ENCODE data around the gene LRRC47.

The LRRC47 gene

GRCh38 chr1:3762151-3762872 lies 34.0 kb downstream of the LRRC47 start:
- TF ChIP-seq SUZ12 (IDR thresholded peaks at IDR 0.05) = no peak
- ChIA-PET POLR2A (no interaction called here), CTCF (no interaction called here)
- DNase-seq (ENCODE audit: extremely low spot score) = no peak

- TF ChIP-seq SP1 (IDR thresholded peaks at IDR 0.05) (no peak), FOXM1 (IDR thresholded peaks at IDR 0.05; ENCODE audit: borderline replicate concordance) (no peak), NFRKB (IDR thresholded peaks at IDR 0.05) (no peak), ZNF384 (IDR thresholded peaks at IDR 0.05) (no peak), LEF1 (IDR thresholded peaks at IDR 0.05; ENCODE audit: borderline replicate concordance) (no peak), L3MBTL2 (conservative IDR thresholded peaks at IDR 0.05) (no peak), ARNT (IDR thresholded peaks at IDR 0.05) (no peak), FOXK2 (IDR thresholded peaks at IDR 0.05) (no peak)
- POLR2A ChIA-PET = interaction anchor here (1.1 kb wide), 1 partner anchor 10 kb away, joined by 5 read pairs; no protein-coding TSS in a partner anchor
- DNase-seq (ENCODE audit: extremely low spot score) = no peak
- CTCF ChIA-PET = no interaction called here
These were observed 34.8 kb downstream of the LRRC47 start for GRCh38 chr1:3761296-3762010.

- ChIA-PET CTCF (no interaction called here), POLR2A (no interaction called here)
- no peak for DNase-seq (ENCODE audit: extremely low spot score)
- no peak for TF ChIP-seq FOXK2 (IDR thresholded peaks at IDR 0.05)
- TF ChIP-seq HDGF (IDR thresholded peaks at IDR 0.05; ENCODE audit: borderline replicate concordance) = no peak
- TF ChIP-seq LEF1 (IDR thresholded peaks at IDR 0.05; ENCODE audit: borderline replicate concordance) = no peak
- TF ChIP-seq ARNT (IDR thresholded peaks at IDR 0.05) = no peak
- no peak for TF ChIP-seq SP1 (IDR thresholded peaks at IDR 0.05)
- no peak for TF ChIP-seq L3MBTL2 (conservative IDR thresholded peaks at IDR 0.05)
- TF ChIP-seq, protein P1, sequence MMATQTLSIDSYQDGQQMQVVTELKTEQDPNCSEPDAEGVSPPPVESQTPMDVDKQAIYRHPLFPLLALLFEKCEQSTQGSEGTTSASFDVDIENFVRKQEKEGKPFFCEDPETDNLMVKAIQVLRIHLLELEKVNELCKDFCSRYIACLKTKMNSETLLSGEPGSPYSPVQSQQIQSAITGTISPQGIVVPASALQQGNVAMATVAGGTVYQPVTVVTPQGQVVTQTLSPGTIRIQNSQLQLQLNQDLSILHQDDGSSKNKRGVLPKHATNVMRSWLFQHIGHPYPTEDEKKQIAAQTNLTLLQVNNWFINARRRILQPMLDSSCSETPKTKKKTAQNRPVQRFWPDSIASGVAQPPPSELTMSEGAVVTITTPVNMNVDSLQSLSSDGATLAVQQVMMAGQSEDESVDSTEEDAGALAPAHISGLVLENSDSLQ (IDR thresholded peaks at IDR 0.05) = no peak
- no peak for TF ChIP-seq TARDBP (IDR thresholded peaks at IDR 0.05)
- no peak for TF ChIP-seq SUZ12 (IDR thresholded peaks at IDR 0.05)
- no peak for TF ChIP-seq ZNF384 (IDR thresholded peaks at IDR 0.05)
- no peak for TF ChIP-seq FOXM1 (IDR thresholded peaks at IDR 0.05; ENCODE audit: borderline replicate concordance)
These were observed 36.5 kb downstream of the LRRC47 start for GRCh38 chr1:3759796-3760195.

DNA sequence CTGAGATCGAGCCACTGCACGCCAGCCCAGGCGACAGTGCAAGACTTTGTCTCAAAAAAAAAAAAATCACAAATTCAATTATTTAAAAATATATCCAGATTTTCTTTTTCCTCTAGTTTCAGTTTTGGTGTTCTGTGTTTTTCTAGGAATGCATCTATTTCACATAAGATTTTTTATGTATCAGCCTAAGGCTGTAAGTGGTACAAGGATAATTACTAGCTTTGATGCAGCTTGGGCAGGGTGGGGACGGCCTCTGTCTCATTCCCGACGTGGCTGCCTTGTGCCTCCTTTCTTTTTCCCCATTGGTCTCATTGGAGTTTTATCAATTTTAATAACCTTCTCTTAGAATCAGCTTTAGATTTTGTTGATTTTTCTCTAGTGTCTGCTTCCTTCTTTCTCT lies 37.1 kb downstream of the LRRC47 start:
- no peak for TF ChIP-seq L3MBTL2 (conservative IDR thresholded peaks at IDR 0.05)
- TF ChIP-seq FOXK2 (IDR thresholded peaks at IDR 0.05) = no peak
- TF ChIP-seq ELF4 (IDR thresholded peaks at IDR 0.05) = no peak
- no peak for TF ChIP-seq LEF1 (IDR thresholded peaks at IDR 0.05; ENCODE audit: borderline replicate concordance)
- no peak for TF ChIP-seq SP1 (IDR thresholded peaks at IDR 0.05)
- TF ChIP-seq ZNF384 (IDR thresholded peaks at IDR 0.05) = no peak
- no peak for TF ChIP-seq SUZ12 (IDR thresholded peaks at IDR 0.05)
- TF ChIP-seq FOXA1 (IDR thresholded peaks at IDR 0.05) = no peak
- no peak for TF ChIP-seq HDGF (IDR thresholded peaks at IDR 0.05; ENCODE audit: borderline replicate concordance)
- no peak for TF ChIP-seq TARDBP (IDR thresholded peaks at IDR 0.05)
- TF ChIP-seq CTBP1 (IDR thresholded peaks at IDR 0.05; ENCODE audit: borderline replicate concordance) = no peak
- TF ChIP-seq, protein P1 (IDR thresholded peaks at IDR 0.05) = no peak
- no peak for TF ChIP-seq BHLHE40 (IDR thresholded peaks at IDR 0.05; ENCODE audit: borderline replicate concordance)
- no peak for TF ChIP-seq FOXM1 (IDR thresholded peaks at IDR 0.05; ENCODE audit: borderline replicate concordance)
- TF ChIP-seq NFRKB (IDR thresholded peaks at IDR 0.05) = no peak
- no peak for TF ChIP-seq ARNT (IDR thresholded peaks at IDR 0.05)
- CTCF ChIA-PET = no interaction called here
- POLR2A ChIA-PET = no interaction called here
- no peak for DNase-seq (ENCODE audit: extremely low spot score)

DNA sequence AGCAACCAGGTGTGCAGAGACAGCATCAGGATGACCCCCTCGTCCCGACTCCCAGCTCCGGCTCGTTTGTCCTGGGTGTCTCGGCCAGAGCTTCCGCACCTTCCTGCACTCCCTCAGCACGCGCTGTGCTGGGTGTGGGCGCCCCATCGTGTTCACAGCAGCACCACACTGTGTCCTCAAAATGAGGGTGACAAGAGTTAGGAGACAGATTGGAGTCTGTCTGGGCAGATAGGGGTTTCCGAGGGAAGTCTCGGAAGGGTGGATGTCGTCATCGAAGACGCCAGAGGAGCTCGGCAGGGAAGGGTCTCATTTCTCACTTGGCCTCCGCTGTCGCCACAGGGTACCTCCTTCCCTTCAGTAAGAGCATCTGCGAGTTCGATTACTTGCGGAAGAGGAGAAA lies 39.9 kb downstream of the LRRC47 start:
- ChIA-PET CTCF (interaction anchor here (0.6 kb wide), 1 partner anchor 32 kb away, joined by 3 read pairs; no protein-coding TSS in a partner anchor), POLR2A (no interaction called here)
- TF ChIP-seq ARNT (IDR thresholded peaks at IDR 0.05) = no peak
- no peak for TF ChIP-seq NFRKB (IDR thresholded peaks at IDR 0.05)
- no peak for TF ChIP-seq HDGF (IDR thresholded peaks at IDR 0.05; ENCODE audit: borderline replicate concordance)
- no peak for TF ChIP-seq TARDBP (IDR thresholded peaks at IDR 0.05)
- TF ChIP-seq CTBP1 (IDR thresholded peaks at IDR 0.05; ENCODE audit: borderline replicate concordance) = no peak
- TF ChIP-seq FOXK2 (IDR thresholded peaks at IDR 0.05) = no peak
- TF ChIP-seq FOXM1 (IDR thresholded peaks at IDR 0.05; ENCODE audit: borderline replicate concordance) = no peak
- TF ChIP-seq ZNF384 (IDR thresholded peaks at IDR 0.05) = no peak
- no peak for TF ChIP-seq L3MBTL2 (conservative IDR thresholded peaks at IDR 0.05)
- no peak for TF ChIP-seq SP1 (IDR thresholded peaks at IDR 0.05)
- TF ChIP-seq FOXA1 (IDR thresholded peaks at IDR 0.05) = no peak
- TF ChIP-seq, protein P1 (IDR thresholded peaks at IDR 0.05) = no peak
- no peak for TF ChIP-seq LEF1 (IDR thresholded peaks at IDR 0.05; ENCODE audit: borderline replicate concordance)
- no peak for TF ChIP-seq SUZ12 (IDR thresholded peaks at IDR 0.05)
- TF ChIP-seq ELF4 (IDR thresholded peaks at IDR 0.05) = no peak
- no peak for TF ChIP-seq BHLHE40 (IDR thresholded peaks at IDR 0.05; ENCODE audit: borderline replicate concordance)
- DNase-seq (ENCODE audit: extremely low spot score) = no peak

Measured in HEK293T (cell line).